GM20000 (cell line): ENCODE measurements around the gene SGTA.

Experiments used
- DNase-seq: peaks from one replicate; pipeline ENCODE4 v3.0.0; 2012; ENCODE audit warnings: low spot score
- TF ChIP-seq, protein P1 (sequence below): IDR thresholded peaks from 2 replicates; pipeline ENCODE4 v1.5.1; 2012; ENCODE audit warnings: mild to moderate bottlenecking, control low read depth; ENCODE audit errors: extremely low read depth, missing control alignments

Gene SGTA

DNA sequence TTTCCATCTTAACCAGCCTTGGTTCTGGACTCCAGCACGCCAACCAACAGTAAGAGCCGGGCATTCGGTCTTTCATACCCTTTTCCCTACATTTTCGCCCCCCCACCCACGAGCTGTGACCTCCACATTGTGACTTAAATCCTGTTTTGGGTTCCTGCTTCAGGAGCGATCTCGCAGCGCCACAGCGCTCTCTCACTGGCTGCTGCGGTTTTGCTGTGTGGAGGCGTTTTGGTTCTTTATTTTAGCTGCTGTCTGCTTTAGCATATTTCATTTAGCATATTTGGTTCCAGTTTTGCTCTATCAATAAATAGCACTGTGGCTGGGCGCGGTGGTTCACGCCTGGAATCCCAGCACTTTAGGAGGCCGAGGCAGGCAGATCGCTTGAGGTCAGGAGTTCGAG is 23.7 kb downstream of the SGTA start:
- TF ChIP-seq, protein P1, sequence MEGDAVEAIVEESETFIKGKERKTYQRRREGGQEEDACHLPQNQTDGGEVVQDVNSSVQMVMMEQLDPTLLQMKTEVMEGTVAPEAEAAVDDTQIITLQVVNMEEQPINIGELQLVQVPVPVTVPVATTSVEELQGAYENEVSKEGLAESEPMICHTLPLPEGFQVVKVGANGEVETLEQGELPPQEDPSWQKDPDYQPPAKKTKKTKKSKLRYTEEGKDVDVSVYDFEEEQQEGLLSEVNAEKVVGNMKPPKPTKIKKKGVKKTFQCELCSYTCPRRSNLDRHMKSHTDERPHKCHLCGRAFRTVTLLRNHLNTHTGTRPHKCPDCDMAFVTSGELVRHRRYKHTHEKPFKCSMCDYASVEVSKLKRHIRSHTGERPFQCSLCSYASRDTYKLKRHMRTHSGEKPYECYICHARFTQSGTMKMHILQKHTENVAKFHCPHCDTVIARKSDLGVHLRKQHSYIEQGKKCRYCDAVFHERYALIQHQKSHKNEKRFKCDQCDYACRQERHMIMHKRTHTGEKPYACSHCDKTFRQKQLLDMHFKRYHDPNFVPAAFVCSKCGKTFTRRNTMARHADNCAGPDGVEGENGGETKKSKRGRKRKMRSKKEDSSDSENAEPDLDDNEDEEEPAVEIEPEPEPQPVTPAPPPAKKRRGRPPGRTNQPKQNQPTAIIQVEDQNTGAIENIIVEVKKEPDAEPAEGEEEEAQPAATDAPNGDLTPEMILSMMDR = no peak
- DNase-seq = no peak

DNA sequence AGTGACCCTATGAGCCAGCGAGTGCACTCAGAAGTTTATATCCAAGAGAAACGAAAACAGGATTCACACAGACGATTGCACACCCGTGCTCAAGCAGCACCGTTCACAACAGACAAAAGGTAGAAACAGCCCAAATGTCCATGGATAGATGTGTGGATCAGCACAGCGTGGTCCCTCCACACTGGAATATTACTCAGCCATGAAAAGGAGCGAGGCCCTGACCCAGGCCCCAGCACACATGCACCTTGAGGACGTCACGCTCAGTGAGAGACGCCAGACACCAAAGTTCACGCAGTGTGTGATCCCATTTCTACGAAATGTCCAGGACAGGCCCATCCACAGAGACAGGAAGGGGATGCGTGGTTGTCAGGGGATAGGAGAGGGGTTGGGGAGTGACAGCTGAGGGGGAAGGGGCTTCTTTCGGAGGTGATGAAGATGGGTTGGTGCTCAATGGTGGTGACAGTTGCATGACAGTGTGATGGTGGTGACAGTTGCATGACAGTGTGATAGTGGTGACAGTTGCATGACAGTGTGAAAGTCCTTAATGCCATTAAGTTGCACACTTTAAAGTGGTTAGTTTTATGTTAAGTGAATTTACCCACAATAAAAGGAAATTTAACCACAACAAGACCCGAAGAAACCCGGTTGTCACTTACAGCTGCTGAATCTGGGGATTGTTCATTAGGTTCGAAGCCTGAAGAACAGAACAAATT is 24.3 kb downstream of the SGTA start:
- DNase-seq = no peak
- TF ChIP-seq, protein P1 = no peak

DNA sequence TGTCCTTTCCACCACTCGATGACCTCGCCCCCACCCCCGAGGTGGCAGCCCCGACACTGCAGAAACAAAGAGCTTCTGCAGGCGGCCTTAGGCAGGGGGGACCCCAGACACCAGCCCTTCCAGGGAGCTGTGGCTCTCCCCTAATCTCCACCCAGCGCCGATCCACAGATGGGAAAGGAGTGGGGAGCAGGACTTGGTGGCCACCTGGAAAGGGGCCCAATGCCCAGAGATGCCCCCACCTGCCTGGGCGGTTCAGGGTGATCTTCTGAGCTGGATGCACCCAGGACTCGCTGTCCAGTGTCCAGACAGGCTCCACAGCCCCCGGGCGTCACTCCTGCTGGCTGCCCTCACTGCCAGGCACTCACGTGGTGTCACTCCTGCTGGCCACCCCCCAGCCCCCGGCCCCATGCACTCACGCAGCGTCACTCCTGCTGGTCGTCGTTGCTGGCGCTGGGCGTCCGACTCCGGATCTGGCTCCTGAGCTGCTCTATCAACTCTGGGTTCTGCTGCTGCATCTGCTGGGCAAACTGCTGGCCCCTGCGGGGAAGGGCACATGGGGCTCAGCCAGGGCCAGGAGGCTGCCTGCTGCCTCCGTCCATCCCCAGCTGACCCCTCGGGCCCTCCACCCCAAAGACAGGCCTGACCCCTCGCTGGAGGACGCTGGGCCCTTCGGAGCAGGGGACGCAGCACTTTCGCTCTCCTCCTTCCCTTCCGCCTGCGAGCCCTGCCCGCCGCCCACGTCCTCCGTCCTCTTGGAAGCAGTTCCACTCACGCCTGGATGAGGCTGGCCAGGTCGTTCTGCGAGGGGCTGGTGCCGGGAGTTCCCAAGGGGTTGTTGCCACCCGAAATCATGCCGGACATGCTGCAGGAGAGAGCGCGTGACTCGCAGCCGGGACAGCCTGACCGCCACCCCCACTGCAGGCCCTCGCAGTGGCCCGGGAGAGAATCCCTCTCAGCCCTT is 25.9 kb downstream of the SGTA start:
- TF ChIP-seq, protein P1 = no peak
- DNase-seq = no peak

DNA sequence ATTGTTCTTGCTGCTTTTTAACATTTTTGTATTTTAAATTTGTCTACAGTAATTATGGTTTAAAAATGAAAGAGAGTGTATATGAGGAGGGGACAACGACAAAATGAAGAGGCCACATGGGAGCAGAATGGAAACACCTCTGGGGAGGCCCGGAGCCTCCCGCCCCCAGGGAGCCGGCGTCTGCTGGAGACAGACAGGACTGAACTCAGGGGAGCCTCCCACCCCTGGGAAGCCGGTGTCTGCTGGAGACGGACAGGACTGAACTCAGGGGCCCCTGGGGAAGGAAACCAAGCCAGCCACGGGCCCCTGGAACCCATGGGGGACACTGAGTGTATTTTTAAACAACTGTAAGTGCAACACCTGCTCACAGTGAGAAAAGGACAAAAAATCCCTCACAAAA is 26.6 kb downstream of the SGTA start:
- TF ChIP-seq, protein P1 = no peak
- no peak for DNase-seq

DNA sequence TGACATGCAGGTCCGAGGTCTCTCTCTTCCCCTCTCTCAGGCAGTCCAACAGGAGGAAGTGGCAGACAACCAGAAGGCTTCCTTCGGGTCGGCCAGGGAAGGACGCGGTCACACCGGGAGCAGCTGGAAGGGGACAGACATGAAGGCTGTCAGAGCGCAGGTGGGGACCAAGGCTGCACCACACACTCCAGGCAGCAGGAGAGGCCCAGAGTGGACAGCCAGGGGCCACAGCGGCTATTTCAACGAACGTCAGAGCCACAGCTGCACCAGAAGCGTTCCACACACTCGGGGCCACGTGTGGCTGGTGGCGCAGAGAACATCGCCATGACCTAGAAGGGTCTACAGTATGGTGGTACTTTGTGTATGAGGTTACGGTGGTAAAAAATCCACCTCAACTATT is 27.3 kb downstream of the SGTA start:
- TF ChIP-seq, protein P1 = no peak
- no peak for DNase-seq

DNA sequence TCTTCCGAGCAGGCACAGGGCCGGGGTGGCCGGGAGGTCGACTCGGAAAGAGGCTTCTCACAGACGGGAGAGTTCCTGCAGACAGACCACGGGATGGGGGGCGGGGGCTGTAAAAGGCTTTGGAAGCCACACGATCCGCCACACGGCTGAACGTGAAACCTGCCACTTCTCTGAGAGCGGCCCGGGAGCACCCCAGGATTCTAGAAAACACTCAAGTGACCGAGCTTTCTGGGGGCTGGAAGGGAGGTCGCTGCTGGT is 27.7 kb downstream of the SGTA start:
- TF ChIP-seq, protein P1 = no peak
- DNase-seq = no peak
